IMR-90 (cell line): Measurements from ENCODE around the gene CHD6. TPM values are rescaled to one million over a fixed set of nuclear protein-coding genes. Genes with fewer than 3 reads are reported as not detected.
A peak's percentile ranks its signal among the peaks of the same experiment; 100 is the strongest.

Experiments
- ATAC-seq: fragments of 200-7000 bp; cut with Tn5 transposase; 2 replicates; pipeline ENCODE4 v1.9.1; 2020; ENCODE audit warnings: low read depth, mild to moderate bottlenecking, moderate library complexity
- BruUV-seq: library from RNA; stranded (reverse); fragments of 400-500 nt; replicated peaks from 2 replicates; lab custom pipeline; 2021; lab: Mats Ljungman, UMichigan
- CTCF ChIA-PET: fragments of 300-600 bp; formaldehyde crosslinking; extraction: SDS; loops from one replicate; lab custom pipeline; 2021; ENCODE audit warnings: antibody characterized with exemption; lab: Yijun Ruan, JAX
- POLR2A ChIA-PET: fragments of 300-600 bp; sonication (Branson Sonifier 250); formaldehyde crosslinking; loops from one replicate; lab custom pipeline; 2022; ENCODE audit warnings: antibody characterized with exemption; ENCODE audit not compliant: unreplicated experiment; lab: Charles Lee
- DNase-seq: peaks from one replicate; pipeline ENCODE4 v3.0.0; 2013
- H2AFZ ChIP-seq: replicated peaks from 2 replicates; pipeline ENCODE3; 2013; ENCODE audit warnings: low read length, mild to moderate bottlenecking; ENCODE audit not compliant: poor library complexity
- H2AK5ac ChIP-seq: 2 replicates; pipeline ENCODE4 v1.6.1; 2013; ENCODE audit warnings: low read depth, low read length, inconsistent platforms
- H2AK9ac ChIP-seq: replicated peaks from 2 replicates; pipeline ENCODE3; 2013; ENCODE audit warnings: mild to moderate bottlenecking, low read depth, low read length, moderate library complexity; ENCODE audit not compliant: poor library complexity
- H2BK120ac ChIP-seq: 2 replicates; pipeline ENCODE4 v1.6.1; 2013; ENCODE audit warnings: low read depth, low read length, inconsistent platforms
- H2BK15ac ChIP-seq: 3 replicates; pipeline ENCODE4 v1.6.1; 2013; ENCODE audit warnings: low read depth, low read length, inconsistent platforms
- H2BK20ac ChIP-seq: 2 replicates; pipeline ENCODE4 v1.6.1; 2013; ENCODE audit warnings: low read depth, mild to moderate bottlenecking, inconsistent platforms, low read length, moderate library complexity
- H2BK5ac ChIP-seq: 2 replicates; pipeline ENCODE4 v1.6.1; 2013; ENCODE audit warnings: mild to moderate bottlenecking, low read depth, low read length, inconsistent platforms; ENCODE audit not compliant: poor library complexity, severe bottlenecking
- H3K14ac ChIP-seq: replicated peaks from 2 replicates; pipeline ENCODE4 v1.6.1; 2013; ENCODE audit warnings: low read depth, low read length, inconsistent platforms
- H3K18ac ChIP-seq: 2 replicates; pipeline ENCODE4 v1.6.1; 2013; ENCODE audit warnings: low read depth, low read length, control low read depth
- H3K23ac ChIP-seq: 2 replicates; pipeline ENCODE4 v1.6.1; 2013; ENCODE audit warnings: low read depth, low read length, inconsistent platforms
- H3K27ac ChIP-seq: 2 replicates; pipeline ENCODE4 v1.5.1; 2013; ENCODE audit warnings: mild to moderate bottlenecking, control low read depth, low read length; ENCODE audit not compliant: insufficient read depth
- H3K27me3 ChIP-seq: 2 replicates; pipeline ENCODE4 v1.6.1; 2013; ENCODE audit warnings: low read length; ENCODE audit not compliant: control insufficient read depth, insufficient read depth
- H3K36me3 ChIP-seq: 2 replicates; pipeline ENCODE4 v1.6.1; 2013; ENCODE audit warnings: low read length, mixed read lengths; ENCODE audit not compliant: control insufficient read depth, insufficient read depth
- H3K4ac ChIP-seq: 2 replicates; pipeline ENCODE4 v1.6.1; 2013; ENCODE audit warnings: low read depth, low read length, inconsistent platforms
- H3K4me1 ChIP-seq: 2 replicates; pipeline ENCODE4 v1.6.1; 2013; ENCODE audit warnings: low read length, mixed read lengths; ENCODE audit not compliant: control insufficient read depth, insufficient read depth
- H3K4me2 ChIP-seq: 2 replicates; pipeline ENCODE4 v1.6.1; 2013; ENCODE audit warnings: low read depth, mild to moderate bottlenecking, control low read depth, low read length, moderate library complexity
- H3K4me3 ChIP-seq: 2 replicates; pipeline ENCODE4 v1.5.1; 2013; ENCODE audit warnings: low read depth, mild to moderate bottlenecking, control low read depth, low read length, moderate library complexity; ENCODE audit not compliant: insufficient read depth
- H3K56ac ChIP-seq: 2 replicates; pipeline ENCODE4 v1.6.1; 2013; ENCODE audit warnings: low read length, inconsistent platforms; ENCODE audit not compliant: insufficient read depth; ENCODE audit errors: extremely low read depth
- H3K79me1 ChIP-seq, 2 experiments: 2 replicates each; pipeline ENCODE4 v1.6.1; 2013; ENCODE audit warnings: low read length in 2 of 2, inconsistent platforms in 1 of 2, low read depth in 1 of 2
- H3K9ac ChIP-seq: 2 replicates; pipeline ENCODE4 v1.6.1; 2013; ENCODE audit warnings: low read depth, low read length, control low read depth
- H3K9me1 ChIP-seq: 2 replicates; pipeline ENCODE4 v1.6.1; 2013; ENCODE audit warnings: low read length, inconsistent platforms; ENCODE audit not compliant: insufficient read depth
- H3K9me3 ChIP-seq: 2 replicates; pipeline ENCODE4 v1.6.1; 2013; ENCODE audit warnings: low read length; ENCODE audit not compliant: control insufficient read depth, insufficient read depth
- H4K20me1 ChIP-seq: 2 replicates; pipeline ENCODE4 v1.6.1; 2013; ENCODE audit warnings: low read length, inconsistent platforms; ENCODE audit not compliant: insufficient read depth
- H4K5ac ChIP-seq: 2 replicates; pipeline ENCODE4 v1.6.1; 2013; ENCODE audit warnings: mild to moderate bottlenecking, low read depth, low read length, control low read depth
- H4K8ac ChIP-seq, 2 experiments: 2 replicates each; pipeline ENCODE4 v1.6.1; 2013; ENCODE audit warnings: low read depth in 2 of 2, low read length in 2 of 2, control low read depth in 1 of 2, inconsistent platforms in 1 of 2
- H4K91ac ChIP-seq: 2 replicates; pipeline ENCODE4 v1.6.1; 2013; ENCODE audit warnings: low read depth, low read length, inconsistent platforms; ENCODE audit not compliant: insufficient read depth
- BHLHE40 ChIP-seq: fragments of 150-350 bp; IDR thresholded peaks from 2 replicates; pipeline ENCODE4 v1.6.1; 2016; ENCODE audit warnings: mild to moderate bottlenecking, low read depth, low read length
- CEBPB ChIP-seq: IDR thresholded peaks from 2 replicates; pipeline ENCODE4 v1.6.1; 2012; ENCODE audit warnings: low read depth, low read length, improper control_type of control experiment
- MAZ ChIP-seq: IDR thresholded peaks from 2 replicates; pipeline ENCODE4 v1.6.1; 2012; ENCODE audit warnings: low read depth, mild to moderate bottlenecking, low read length, improper control_type of control experiment, moderate library complexity, borderline replicate concordance
- MXI1 ChIP-seq: IDR thresholded peaks from 2 replicates; pipeline ENCODE4 v1.6.1; 2012; ENCODE audit warnings: low read depth, mild to moderate bottlenecking, low read length, moderate library complexity, borderline replicate concordance
- NFE2L2 ChIP-seq: fragments of 150-350 bp; IDR thresholded peaks from 2 replicates; pipeline ENCODE4 v1.6.1; 2016; ENCODE audit warnings: low read depth, mild to moderate bottlenecking, low read length
- WGBS, 2 experiments: methylation state at CpG; one replicate each; pipeline versions ENCODE4 v1.1.5 to v1.1.7; 2013; ENCODE audit warnings: missing lambda C conversion rate in 2 of 2; ENCODE audit not compliant: insufficient read length in 1 of 2; ENCODE audit errors: extremely low coverage in 2 of 2; 5-methylcytosine and 5-hydroxymethylcytosine counted together
- dilution Hi-C: fragments of 300-500 bp; cut with HindIII; formaldehyde crosslinking; loops from one replicate; pipeline ENCODE4 v1.14.3; 2018; ENCODE audit warnings: low sequenced_read_pairs; ENCODE audit not compliant: unreplicated experiment
- in situ Hi-C: fragments of 300-500 bp; cut with MboI; formaldehyde crosslinking; loops from 3 replicates; pipeline ENCODE4 v1.14.3; 2019; ENCODE audit warnings: low sequenced_read_pairs, inconsistent platforms, mixed read lengths
- intact Hi-C: fragments of 100-400 bp; cut with micrococcal nuclease; formaldehyde crosslinking; loops from 2 replicates; pipeline ENCODE4 v1.10.0; 2022
- polyA plus RNA-seq, 3 experiments: library from polyadenylated mRNA; depleted of rRNA; stranded (reverse); fragments of >200 nt; gene quantifications; 2 replicates each; pipeline ENCODE4 v1.2.3, GENCODE V29; 2012; ENCODE audit warnings: low replicate concordance in 1 of 3
- total RNA-seq: library from RNA; depleted of rRNA; stranded (reverse); fragments of >200 nt; gene quantifications from 2 replicates; pipeline ENCODE4 v1.2.3, GENCODE V29; 2012

The CHD6 gene
- total and polyA plus RNA-seq, 2 of the 4 experiments (the other 2 are of a cell fraction), result 8.8 to 26.7 TPM

- Histone ChIP-seq H2BK20ac (no peak overlapping the region), H3K27me3 (no peaks in the 10 kb centered on the region), H2BK5ac (peak overlapping the region; percentile 89), H3K4me2 (no peak overlapping the region), H3K79me1 (no peaks in the 10 kb centered on the region), H2AFZ (no peak overlapping the region), H3K9ac (no peak overlapping the region), H4K5ac (no peak overlapping the region), H3K14ac (no peak overlapping the region), H3K4ac (no peak overlapping the region), H2AK5ac (no peak overlapping the region), H2BK120ac (no peak overlapping the region), H2AK9ac (no peak overlapping the region), H4K91ac (no peak overlapping the region), H3K56ac (no peak overlapping the region), H3K27ac (no peak overlapping the region), H2BK15ac (no peak overlapping the region), H3K23ac (no peak overlapping the region), H3K36me3 (peaks cover 25% of the 10 kb centered on the region), H3K9me1 (0 out of 2 replicates have a peak, but pooled peaks cover 6% of the 10 kb centered on the region), H4K20me1 (no peaks in the 10 kb centered on the region), H4K8ac (no peak overlapping the region), H3K9me3 (no peaks in the 10 kb centered on the region; the same call in 1 of the 2 replicates), H3K4me3 (no peak overlapping the region), H3K4me1 (peaks cover 4% of the 10 kb centered on the region; the same call in 1 of the 2 replicates), H3K18ac (no peak overlapping the region)
- no peak for TF ChIP-seq MAZ
- TF ChIP-seq BHLHE40, result no peak
- no peak for TF ChIP-seq NFE2L2
- TF ChIP-seq MXI1, result no peak
- TF ChIP-seq CEBPB, result peak; percentile 65; the same call in 1 of the 2 replicates
- CTCF ChIA-PET, result no interaction called here
- dilution Hi-C loops, result no loop called here
- POLR2A ChIA-PET, result no interaction called here
- no TSS peak for BruUV-seq
- in situ Hi-C loops, result no loop called here
- ATAC-seq, result peak; percentile 83
- intact Hi-C loops, result no loop called here
- no CpG with 5 or more reads among the region's 4 CpGs for WGBS, 2 experiments
- peak; percentile 88 for DNase-seq
These were observed 181.5 kb downstream of the CHD6 start for GRCh38 chr20:41436679-41437078.
